Thyroid gland (tissue), 4 donors: ENCODE data around the gene SWT1.

Experiments
- CTCF ChIP-seq, 6 experiments: fragments of 200-600 bp in 3 of 6; fragments of 450-650 bp in 3 of 6; sonication (generic) in 3 of 6; IDR thresholded peaks; one replicate each; pipeline ENCODE4 v1.5.1; 2016 to 2019; ENCODE audit warnings: antibody characterized with exemption in 6 of 6, mild to moderate bottlenecking in 2 of 6, inconsistent platforms in 1 of 6, moderate library complexity in 1 of 6
- POLR2A ChIP-seq, 2 donors: fragments of 450-650 bp; IDR thresholded peaks; one replicate each; pipeline ENCODE4 v1.6.1; 2017; ENCODE audit warnings: antibody characterized with exemption in 2 of 2, mild to moderate bottlenecking in 2 of 2, moderate library complexity in 1 of 2

GRCh38 chr1:185158800-185159199 is 1.8 kb downstream of the SWT1 start:
- TF ChIP-seq CTCF (IDR thresholded peaks at IDR 0.05) = no peak
- TF ChIP-seq POLR2A (IDR thresholded peaks at IDR 0.05) = no peak
